Retinal pigment epithelial cell (primary cell): ENCODE data around the gene NOP10.
"Not testable (repeated sequence)": the region's sequence is repeated elsewhere in the genome, so short reads cannot be mapped to it uniquely, and the experiment has no call there.

Source experiments
- DNase-seq: peaks from one replicate; pipeline ENCODE4 v3.0.0-alpha.2; 2010; ENCODE audit warnings: low read depth
- H3K4me3 ChIP-seq: 2 replicates; pipeline ENCODE4 v1.5.1; 2011; ENCODE audit warnings: mild to moderate bottlenecking, low read length, control low read depth, moderate library complexity
- CTCF ChIP-seq: conservative IDR thresholded peaks from 2 replicates; pipeline ENCODE4 v1.5.1; 2011; ENCODE audit warnings: low read depth, low read length, control low read depth, inconsistent platforms

Gene NOP10

GRCh38 chr15:34355241-34355640 lies 12.3 kb upstream of the NOP10 start:
- TF ChIP-seq CTCF, result no peak
- no peak overlapping the region for H3K4me3 ChIP-seq
- no peak for DNase-seq

- DNase-seq, result no peak
- no peak for TF ChIP-seq CTCF
- H3K4me3 ChIP-seq, result no peak overlapping the region
These were observed 11.3 kb upstream of the NOP10 start for GRCh38 chr15:34354286-34354685.

GRCh38 chr15:34353627-34354026 lies 10.7 kb upstream of the NOP10 start:
- DNase-seq, result no peak
- TF ChIP-seq CTCF, result no peak

GRCh38 chr15:34352996-34353395 lies 10.1 kb upstream of the NOP10 start:
- not testable (repeated sequence) for H3K4me3 ChIP-seq, DNase-seq

More at GRCh38 chr15:34353627-34354026, 10.7 kb upstream of the NOP10 start:
- no peak overlapping the region for H3K4me3 ChIP-seq

- no peak for DNase-seq
- H3K4me3 ChIP-seq, result no peak overlapping the region
- TF ChIP-seq CTCF, result no peak
These were observed 6.8 kb upstream of the NOP10 start for GRCh38 chr15:34349769-34350168.

GRCh38 chr15:34348735-34349300 lies 5.9 kb upstream of the NOP10 start:
- H3K4me3 ChIP-seq, result no peak overlapping the region
- no peak for TF ChIP-seq CTCF
- no peak for DNase-seq

- no peak overlapping the region for H3K4me3 ChIP-seq
- TF ChIP-seq CTCF, result no peak
- DNase-seq, result no peak
These were observed 5.2 kb upstream of the NOP10 start for GRCh38 chr15:34347951-34348638.

- not testable (repeated sequence) for DNase-seq
- H3K4me3 ChIP-seq, result peak overlapping the region; percentile 99
These were observed 661 bp downstream of the NOP10 start for GRCh38 chr15:34342213-34342736.
